Anterior cingulate cortex (tissue), 58 donors: Measurements from ENCODE around the gene LIMK1.
A peak's percentile ranks its signal among the peaks of the same experiment; 100 is the strongest.
"Not testable (repeated sequence)": the region's sequence is repeated elsewhere in the genome, so short reads cannot be mapped to it uniquely, and the experiment has no call there.

Source experiments
- DNase-seq, 58 donors: peaks; one replicate each; lab custom pipeline; 2025; lab: John Stamatoyannopoulos, UW

The LIMK1 gene

GRCh38 chr7:74119831-74120230 is 36.2 kb downstream of the LIMK1 start:
- DNase-seq = no peak

DNA sequence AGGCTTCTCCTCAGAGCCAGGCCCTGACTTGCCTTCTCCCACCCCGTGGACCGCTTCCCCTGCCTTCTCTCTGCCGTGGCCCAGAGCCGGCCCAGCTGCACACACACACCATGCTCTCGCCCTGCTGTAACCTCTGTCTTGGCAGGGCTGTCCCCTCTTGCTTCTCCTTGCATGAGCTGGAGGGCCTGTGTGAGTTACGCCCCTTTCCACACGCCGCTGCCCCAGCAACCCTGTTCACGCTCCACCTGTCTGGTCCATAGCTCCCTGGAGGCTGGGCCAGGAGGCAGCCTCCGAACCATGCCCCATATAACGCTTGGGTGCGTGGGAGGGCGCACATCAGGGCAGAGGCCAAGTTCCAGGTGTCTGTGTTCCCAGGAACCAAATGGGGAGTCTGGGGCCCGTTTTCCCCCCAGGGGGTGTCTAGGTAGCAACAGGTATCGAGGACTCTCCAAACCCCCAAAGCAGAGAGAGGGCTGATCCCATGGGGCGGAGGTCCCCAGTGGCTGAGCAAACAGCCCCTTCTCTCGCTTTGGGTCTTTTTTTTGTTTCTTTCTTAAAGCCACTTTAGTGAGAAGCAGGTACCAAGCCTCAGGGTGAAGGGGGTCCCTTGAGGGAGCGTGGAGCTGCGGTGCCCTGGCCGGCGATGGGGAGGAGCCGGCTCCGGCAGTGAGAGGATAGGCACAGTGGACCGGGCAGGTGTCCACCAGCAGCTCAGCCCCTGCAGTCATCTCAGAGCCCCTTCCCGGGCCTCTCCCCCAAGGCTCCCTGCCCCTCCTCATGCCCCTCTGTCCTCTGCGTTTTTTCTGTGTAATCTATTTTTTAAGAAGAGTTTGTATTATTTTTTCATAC is 38.0 kb downstream of the LIMK1 start:
- DNase-seq = no peak

DNA sequence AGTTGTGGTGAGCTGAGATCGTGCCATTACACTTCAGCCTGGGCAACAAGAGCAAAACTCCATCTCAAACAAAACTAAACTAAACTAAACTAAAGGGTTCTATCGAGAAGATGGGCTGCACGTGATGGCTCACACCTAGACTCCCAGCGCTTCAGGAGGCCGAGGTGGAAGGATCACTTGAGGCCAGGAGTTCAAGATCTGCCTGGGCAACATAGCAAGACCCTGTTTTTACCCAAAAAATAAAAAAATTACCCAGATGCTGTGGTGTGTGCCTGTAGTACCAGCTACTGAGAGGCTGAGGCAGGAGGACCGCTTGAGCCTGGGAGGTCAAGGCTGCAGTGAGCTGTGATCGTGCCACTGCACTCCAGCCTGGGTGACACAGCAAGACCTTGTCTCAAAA is 40.3 kb downstream of the LIMK1 start:
- not testable (repeated sequence) for DNase-seq

DNA sequence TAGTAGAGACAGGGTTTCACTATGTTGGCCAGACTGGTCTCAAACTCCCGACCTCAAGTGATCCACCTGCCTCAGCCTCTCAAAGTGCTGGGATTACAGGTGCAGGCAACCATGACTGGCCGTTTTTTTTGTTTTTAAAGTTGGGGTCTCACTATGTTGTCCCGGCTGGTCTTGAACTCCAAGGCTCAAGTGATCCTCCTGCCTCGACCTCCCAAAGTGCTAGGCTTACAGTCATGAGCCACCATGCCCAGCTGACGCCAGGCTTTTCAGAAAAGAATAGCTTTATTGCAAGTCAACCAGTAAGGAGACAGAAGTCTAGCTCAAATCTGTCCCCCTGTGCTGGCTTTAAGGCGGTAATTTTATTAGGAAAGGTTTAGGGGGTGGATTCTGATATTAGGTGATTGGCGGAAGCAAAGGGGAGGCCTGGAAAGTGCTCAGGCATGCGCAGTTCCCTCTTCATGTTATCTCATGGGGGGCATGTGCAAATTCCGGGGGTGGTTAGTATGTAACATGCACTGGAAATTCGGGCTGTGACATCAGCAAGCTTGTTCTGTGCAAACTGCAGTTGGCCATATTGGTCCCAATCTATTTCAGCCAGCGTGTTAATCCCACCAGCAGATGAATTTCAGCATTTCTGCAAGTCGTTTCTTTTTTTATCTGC is 42.7 kb downstream of the LIMK1 start:
- peak in 1 of 58 donors; percentile 12 for DNase-seq

DNA sequence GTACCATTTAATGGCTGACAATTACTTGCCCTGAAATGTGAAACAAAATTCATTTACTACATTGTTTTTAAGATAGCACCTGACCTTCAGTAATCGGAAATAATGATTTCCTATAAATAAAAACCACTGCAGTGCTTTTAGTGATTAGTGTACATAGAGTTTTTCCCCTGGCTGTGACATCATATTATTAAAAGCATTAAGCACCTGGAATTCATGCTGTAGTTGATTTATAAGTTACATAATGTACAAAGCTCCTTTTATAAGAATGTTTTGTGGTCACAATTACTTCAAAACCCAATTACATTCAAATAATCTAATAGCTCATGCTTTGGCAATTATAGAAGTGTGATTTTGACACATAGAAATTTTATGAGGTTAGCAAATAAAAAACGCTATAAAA is 46.3 kb downstream of the LIMK1 start:
- no peak for DNase-seq

GRCh38 chr7:74130518-74130917 is 46.9 kb downstream of the LIMK1 start:
- no peak for DNase-seq

GRCh38 chr7:74134117-74134620 is 50.6 kb downstream of the LIMK1 start:
- DNase-seq = no peak

DNA sequence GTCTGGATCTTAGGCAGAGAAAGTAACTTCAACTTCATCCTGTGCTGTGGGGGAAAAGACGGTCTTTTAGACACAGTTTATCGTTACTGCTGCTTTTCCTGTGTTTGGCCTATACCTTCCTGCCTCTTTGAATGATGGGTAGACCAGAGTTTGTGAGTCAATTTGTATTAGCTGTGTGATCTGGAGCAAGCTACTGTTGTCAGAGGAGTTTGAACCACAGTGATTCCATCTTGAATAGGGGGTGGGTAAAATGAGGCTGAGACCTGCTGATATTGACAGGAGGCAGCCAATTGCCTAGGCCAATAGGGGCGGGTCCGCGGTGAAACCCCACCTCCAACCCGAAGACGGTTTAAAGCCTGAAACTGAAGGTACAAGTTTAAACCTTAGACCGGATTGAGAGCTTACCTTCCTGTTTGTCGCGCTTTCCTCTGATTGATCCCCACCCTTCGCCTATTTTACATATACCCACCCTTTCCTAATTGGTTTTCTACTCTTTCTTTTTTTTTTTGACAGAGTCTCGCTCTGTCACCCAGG is 54.8 kb downstream of the LIMK1 start:
- no peak for DNase-seq

DNA sequence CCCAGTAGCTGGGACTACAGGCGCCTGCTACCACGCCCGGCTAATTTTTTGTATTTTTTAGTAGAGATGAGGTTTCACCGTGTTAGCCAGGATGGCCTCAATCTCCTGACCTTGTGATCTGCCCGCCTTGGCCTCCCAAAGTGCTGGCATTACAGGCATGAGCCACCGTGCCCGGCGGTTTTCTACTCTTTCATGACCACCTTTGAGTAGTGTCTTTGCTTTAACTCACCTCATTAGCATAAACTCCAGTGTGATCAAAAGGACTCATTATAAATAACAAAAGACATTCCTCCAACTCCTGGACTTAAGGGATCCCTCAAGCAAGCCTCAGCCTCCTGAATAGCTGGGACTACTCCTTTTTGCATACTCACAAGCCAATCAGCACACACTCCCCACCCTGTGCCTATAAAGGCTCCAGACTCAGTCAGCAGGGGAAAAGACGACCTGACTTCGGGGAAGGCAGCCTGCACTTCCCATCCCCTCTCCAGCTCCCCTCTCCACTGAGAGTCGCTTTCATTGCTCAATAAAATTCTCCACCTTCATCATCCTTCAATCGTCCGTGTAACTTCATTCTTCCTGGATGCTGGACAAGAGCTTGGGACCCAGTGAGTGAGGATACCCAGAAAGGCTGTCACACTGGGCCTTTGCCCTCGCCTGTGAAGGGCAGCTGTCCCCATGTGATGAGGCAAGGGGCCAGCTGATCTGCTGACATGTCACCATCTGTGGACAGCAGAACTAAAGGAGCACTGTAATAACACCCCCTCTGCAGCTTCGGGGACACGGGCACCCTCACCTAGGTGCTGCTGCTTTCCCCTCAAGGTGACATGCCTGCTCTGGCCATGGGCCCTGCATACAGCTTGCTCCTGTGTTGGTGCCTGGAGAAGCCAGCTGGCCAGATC is 55.6 kb downstream of the LIMK1 start:
- peak in 5 of 58 donors; percentile 1 to 17 (median 2) for DNase-seq

DNA sequence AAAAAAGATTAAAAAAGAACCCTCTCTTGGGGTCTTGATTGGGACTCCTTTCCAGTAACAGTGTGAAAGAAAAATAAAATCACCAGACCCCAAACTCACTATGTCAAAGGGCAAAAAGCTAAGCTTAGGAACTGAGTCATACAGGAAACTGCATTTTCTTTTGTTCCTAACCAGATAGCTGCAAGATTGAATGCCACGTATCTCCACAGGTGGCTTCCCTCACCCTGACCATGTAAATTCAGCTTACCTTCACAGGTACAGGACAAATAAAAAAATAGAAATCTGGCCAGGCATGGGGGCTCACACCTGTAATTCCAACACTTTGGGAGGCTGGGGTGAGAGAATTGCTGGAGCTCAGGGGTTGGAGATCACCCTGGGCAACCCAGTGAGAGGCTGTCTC is 58.1 kb downstream of the LIMK1 start:
- no peak for DNase-seq

DNA sequence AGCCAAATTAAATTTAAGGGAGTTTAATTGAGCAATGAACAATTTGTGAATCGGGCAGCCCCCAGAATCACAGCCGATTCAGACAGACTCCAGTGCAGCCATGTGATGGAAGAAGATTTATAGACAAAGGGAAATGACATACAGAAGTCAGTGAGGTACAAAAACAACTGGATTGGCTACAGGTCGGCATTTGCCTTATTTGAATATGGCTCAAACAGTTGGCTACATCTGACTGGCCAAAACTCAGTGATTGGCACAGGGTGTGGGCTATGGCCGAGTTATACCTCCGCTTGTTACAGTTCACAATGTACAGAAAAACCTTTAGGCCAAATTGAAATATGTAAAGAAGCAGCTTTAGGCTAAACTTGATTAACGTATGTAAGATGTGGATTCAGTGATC is 59.8 kb downstream of the LIMK1 start:
- DNase-seq = no peak

DNA sequence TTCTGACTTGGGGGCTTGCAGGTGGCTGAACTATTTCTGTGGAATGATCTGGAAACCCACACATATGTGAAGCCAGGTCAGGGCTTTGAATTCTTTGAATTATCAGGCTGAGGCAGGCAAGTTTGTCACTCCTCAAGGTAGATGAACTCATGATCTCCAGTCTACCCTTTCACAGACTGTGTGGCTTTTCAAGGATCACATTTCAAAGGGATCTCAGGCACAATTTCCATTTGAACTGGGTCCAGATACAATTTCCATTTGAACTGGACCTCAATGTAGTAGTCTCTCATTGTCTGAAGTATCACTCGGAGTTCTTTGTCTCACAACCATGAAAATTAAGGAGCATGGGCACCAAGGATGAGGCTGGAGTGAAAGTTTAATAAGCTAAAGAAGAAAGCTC is 64.9 kb downstream of the LIMK1 start:
- DNase-seq = no peak

DNA sequence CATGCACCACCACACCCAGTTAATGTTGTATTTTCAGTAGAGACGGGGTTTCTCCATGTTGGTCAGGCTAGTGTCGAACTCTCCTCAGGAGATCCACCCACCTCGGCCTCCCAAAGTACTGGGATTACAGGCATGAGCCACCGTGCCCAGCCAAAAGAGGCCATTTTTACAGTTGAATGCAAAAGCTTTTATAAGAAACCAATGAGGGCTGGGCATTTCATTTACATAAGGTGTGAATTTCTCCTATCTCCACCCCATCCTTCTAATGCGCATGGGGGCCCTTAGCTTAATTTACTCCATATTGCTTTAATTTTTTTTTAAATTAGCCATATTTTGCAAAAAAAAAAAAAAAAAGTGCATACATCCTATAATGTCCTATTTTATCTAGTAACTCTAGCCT is 65.5 kb downstream of the LIMK1 start:
- no peak for DNase-seq

- DNase-seq = no peak
These were observed 66.0 kb downstream of the LIMK1 start for GRCh38 chr7:74149603-74150002.

GRCh38 chr7:74153736-74154135 is 70.1 kb downstream of the LIMK1 start:
- DNase-seq = no peak

- DNase-seq = no peak
These were observed 72.3 kb downstream of the LIMK1 start for GRCh38 chr7:74155810-74156395.

DNA sequence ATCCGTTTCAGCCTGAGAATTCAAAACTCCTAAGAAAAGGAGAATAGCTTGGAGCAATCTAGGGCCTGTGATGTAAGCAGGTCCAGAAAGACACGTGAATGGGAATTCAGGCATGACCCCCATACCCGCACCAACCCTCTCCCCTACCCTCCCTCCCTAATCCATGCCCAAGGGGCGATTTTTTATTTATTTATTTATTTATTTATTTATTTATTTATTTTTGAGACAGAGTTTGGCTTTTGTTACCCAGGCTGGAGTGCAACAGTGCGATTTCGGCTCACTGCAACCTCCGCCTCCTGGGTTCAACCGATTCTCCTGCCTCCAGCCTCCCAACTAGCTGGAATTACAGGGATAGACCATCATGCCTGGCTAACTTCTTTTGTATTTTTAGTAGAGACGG is 74.0 kb downstream of the LIMK1 start:
- DNase-seq = no peak

GRCh38 chr7:74164985-74165456 is 81.4 kb downstream of the LIMK1 start:
- no peak for DNase-seq

- no peak for DNase-seq
These were observed 82.4 kb downstream of the LIMK1 start for GRCh38 chr7:74165867-74166593.
